Mesothelial cell of epicardium (in vitro differentiated cells): ENCODE results near the gene TPBG. TPM values are rescaled to one million over a fixed set of nuclear protein-coding genes. Genes with fewer than 3 reads are reported as not detected.
"Not testable (repeated sequence)": the region's sequence is repeated elsewhere in the genome, so short reads cannot be mapped to it uniquely, and the experiment has no call there.

Experiments
- DNase-seq, 2 experiments: peaks; one replicate each; pipeline ENCODE4 v3.0.0; 2021; ENCODE audit warnings: low spot score in 2 of 2; ENCODE audit not compliant: unreplicated experiment in 2 of 2
- H3K27ac Mint-ChIP-seq: 2 replicates; pipeline ENCODE4 v1.8.0; 2021; ENCODE audit warnings: mixed read lengths
- H3K27me3 Mint-ChIP-seq: 2 replicates; pipeline ENCODE4 v1.8.0; 2021; ENCODE audit warnings: low read depth, mixed read lengths
- H3K36me3 Mint-ChIP-seq: 2 replicates; pipeline ENCODE4 v1.8.0; 2021; ENCODE audit warnings: mixed read lengths
- H3K4me1 Mint-ChIP-seq: 2 replicates; pipeline ENCODE4 v1.8.0; 2021; ENCODE audit warnings: mixed read lengths
- H3K4me3 Mint-ChIP-seq: 2 replicates; pipeline ENCODE4 v1.8.0; 2021; ENCODE audit warnings: mild to moderate bottlenecking, moderate library complexity, mixed read lengths
- H3K9me3 Mint-ChIP-seq: 2 replicates; pipeline ENCODE4 v1.8.0; 2021; ENCODE audit warnings: mixed read lengths
- CTCF ChIP-seq: fragments of 200-600 bp; sonication (generic); IDR thresholded peaks from one replicate; pipeline ENCODE4 v1.5.0; 2021; ENCODE audit warnings: antibody characterized with exemption; ENCODE audit not compliant: unreplicated experiment
- total RNA-seq: library from RNA; stranded (reverse); gene quantifications from 3 replicates; pipeline ENCODE4 v1.2.1, GENCODE V29; 2021

Gene TPBG
- total RNA-seq, 1 donor from 2014 or later = 38.2 TPM

DNA sequence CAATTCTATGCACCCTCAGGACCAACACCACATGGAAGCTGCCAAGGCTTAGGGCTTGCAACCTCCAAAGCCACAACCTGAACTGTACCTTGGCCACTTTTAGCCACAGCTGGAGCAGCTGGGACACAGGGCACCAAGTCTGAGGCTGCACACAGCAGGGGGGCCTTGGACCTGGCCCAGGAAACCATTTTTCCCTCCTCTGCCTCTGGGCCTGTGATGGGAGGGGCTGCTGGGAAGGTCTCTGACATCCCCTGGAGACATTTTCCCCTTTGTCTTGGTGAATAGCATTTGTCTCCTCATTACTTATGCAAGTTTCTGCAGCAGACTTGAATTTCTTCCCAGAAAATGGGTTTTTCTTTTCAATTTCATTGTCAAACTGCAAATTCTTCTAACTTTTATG is 13.0 kb downstream of the TPBG start:
- H3K9me3 Mint-ChIP-seq = peaks cover 17% of the 10 kb centered on the region
- no peak overlapping the region for H3K27ac Mint-ChIP-seq
- H3K4me3 Mint-ChIP-seq = no peak overlapping the region
- no peak for TF ChIP-seq CTCF
- H3K27me3 Mint-ChIP-seq = no peaks in the 10 kb centered on the region
- DNase-seq = no peak
- peaks cover 11% of the 10 kb centered on the region for H3K36me3 Mint-ChIP-seq
- H3K4me1 Mint-ChIP-seq = peaks cover 4% of the 10 kb centered on the region

GRCh38 chr6:82380566-82381185 is 17.1 kb downstream of the TPBG start:
- TF ChIP-seq CTCF = no peak
- H3K4me3 Mint-ChIP-seq = no peak overlapping the region
- no peak for DNase-seq
- H3K27me3 Mint-ChIP-seq = no peaks in the 10 kb centered on the region
- H3K36me3 Mint-ChIP-seq = peaks cover 7% of the 10 kb centered on the region
- peaks cover 12% of the 10 kb centered on the region for H3K9me3 Mint-ChIP-seq
- peaks cover 4% of the 10 kb centered on the region for H3K4me1 Mint-ChIP-seq
- H3K27ac Mint-ChIP-seq = no peak overlapping the region

- DNase-seq = no peak
- H3K4me3 Mint-ChIP-seq = no peak overlapping the region
- no peak for TF ChIP-seq CTCF
- H3K9me3 Mint-ChIP-seq = peaks cover 6% of the 10 kb centered on the region
- H3K27ac Mint-ChIP-seq = no peak overlapping the region
- H3K4me1 Mint-ChIP-seq = peaks cover 7% of the 10 kb centered on the region
- H3K27me3 Mint-ChIP-seq = no peaks in the 10 kb centered on the region
- H3K36me3 Mint-ChIP-seq = peaks cover 4% of the 10 kb centered on the region
Observed at GRCh38 chr6:82381278-82381677, 17.7 kb downstream of the TPBG start.

GRCh38 chr6:82385102-82385501 is 21.5 kb downstream of the TPBG start:
- no peak for TF ChIP-seq CTCF
- no peak for DNase-seq
- H3K9me3 Mint-ChIP-seq = no peaks in the 10 kb centered on the region
- peaks cover 7% of the 10 kb centered on the region for H3K4me1 Mint-ChIP-seq
- H3K4me3 Mint-ChIP-seq = no peak overlapping the region
- no peaks in the 10 kb centered on the region for H3K36me3 Mint-ChIP-seq
- no peaks in the 10 kb centered on the region for H3K27me3 Mint-ChIP-seq
- no peak overlapping the region for H3K27ac Mint-ChIP-seq

DNA sequence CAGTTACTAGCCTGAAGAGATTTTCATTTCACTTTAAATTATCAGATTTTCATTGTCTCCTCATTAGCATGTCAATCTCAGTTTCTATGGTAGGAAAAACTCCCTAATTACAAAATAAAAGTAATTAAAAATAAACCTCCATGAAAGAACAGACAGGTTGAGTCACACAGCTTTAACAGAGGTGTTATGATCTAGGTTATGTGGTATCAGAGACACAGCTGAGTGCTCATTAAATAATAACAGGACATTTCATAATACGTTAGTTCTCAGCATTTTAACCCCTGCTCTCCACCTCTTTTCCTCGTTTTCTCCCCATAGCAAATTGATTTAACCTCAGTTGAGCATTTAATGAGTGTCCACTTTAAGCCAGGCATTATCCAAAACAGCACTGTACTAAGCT is 21.9 kb downstream of the TPBG start:
- H3K9me3 Mint-ChIP-seq = no peaks in the 10 kb centered on the region
- DNase-seq = no peak
- H3K4me3 Mint-ChIP-seq = no peak overlapping the region
- peaks cover 7% of the 10 kb centered on the region for H3K4me1 Mint-ChIP-seq
- H3K36me3 Mint-ChIP-seq = no peaks in the 10 kb centered on the region
- no peak overlapping the region for H3K27ac Mint-ChIP-seq
- no peaks in the 10 kb centered on the region for H3K27me3 Mint-ChIP-seq
- TF ChIP-seq CTCF = no peak

GRCh38 chr6:82385961-82386360 is 22.3 kb downstream of the TPBG start:
- Mint-ChIP-seq H3K4me3 (no peak overlapping the region), H3K4me1 (peaks cover 7% of the 10 kb centered on the region), H3K27me3 (no peaks in the 10 kb centered on the region), H3K27ac (no peak overlapping the region), H3K36me3 (no peaks in the 10 kb centered on the region), H3K9me3 (no peaks in the 10 kb centered on the region)
- TF ChIP-seq CTCF = no peak
- no peak for DNase-seq

DNA sequence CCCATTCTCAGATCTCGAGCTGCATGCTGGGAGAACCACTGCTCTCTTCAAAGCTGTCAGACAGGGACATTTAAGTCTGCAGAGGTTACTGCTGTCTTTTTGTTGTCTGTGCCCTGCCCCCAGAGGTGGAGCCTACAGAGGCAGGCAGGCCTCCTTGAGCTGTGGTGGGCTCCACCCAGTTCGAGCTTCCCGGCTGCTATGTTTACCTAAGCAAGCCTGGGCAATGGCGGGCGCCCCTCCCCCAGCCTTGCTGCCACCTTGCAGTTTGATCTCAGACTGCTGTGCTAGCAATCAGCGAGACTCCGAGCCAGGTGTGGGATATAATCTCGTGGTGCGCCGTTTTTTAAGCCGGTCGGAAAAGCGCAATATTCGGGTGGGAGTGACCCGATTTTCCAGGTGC is 31.2 kb downstream of the TPBG start:
- H3K4me1 Mint-ChIP-seq = peaks cover 12% of the 10 kb centered on the region
- H3K9me3 Mint-ChIP-seq, H3K27ac Mint-ChIP-seq, DNase-seq, H3K36me3 Mint-ChIP-seq, H3K4me3 Mint-ChIP-seq, H3K27me3 Mint-ChIP-seq: not testable (repeated sequence)
